Fibroblast of lung (primary cell): ENCODE results near the gene AGBL4. TPM values are rescaled to one million over a fixed set of nuclear protein-coding genes. Genes with fewer than 3 reads are reported as not detected.

Source experiments
- DNase-seq, 2 donors: peaks; one replicate each; pipeline versions ENCODE4 v3.0.0 to v3.0.0-alpha.2; 2010; ENCODE audit warnings: low read depth in 2 of 2
- H2AFZ ChIP-seq: 2 replicates; pipeline ENCODE4 v1.5.1; 2012; ENCODE audit warnings: low read length, control low read depth, inconsistent platforms
- H3K27ac ChIP-seq: 2 replicates; pipeline ENCODE4 v1.5.1; 2011; ENCODE audit warnings: low read length, control low read depth; ENCODE audit not compliant: insufficient read depth
- H3K27me3 ChIP-seq: 2 replicates; pipeline ENCODE4 v1.5.1; 2011; ENCODE audit warnings: mild to moderate bottlenecking, low read length; ENCODE audit not compliant: control insufficient read depth, insufficient read depth
- H3K36me3 ChIP-seq: 2 replicates; pipeline ENCODE4 v1.5.1; 2011; ENCODE audit warnings: low read length; ENCODE audit not compliant: control insufficient read depth, insufficient read depth
- H3K4me1 ChIP-seq: 2 replicates; pipeline ENCODE4 v1.5.1; 2011; ENCODE audit warnings: low read length; ENCODE audit not compliant: control insufficient read depth, insufficient read depth; ENCODE audit errors: extremely low read depth
- H3K4me2 ChIP-seq: 2 replicates; pipeline ENCODE4 v1.5.1; 2011; ENCODE audit warnings: low read length, control low read depth; ENCODE audit not compliant: insufficient read depth; ENCODE audit errors: extremely low read depth
- H3K4me3 ChIP-seq, 4 experiments: fragments of 200-600 bp in 1 of 4; sonication (generic) in 1 of 4; replicated peaks in 1 of 4; 2 replicates each; pipeline ENCODE4 v1.5.1; 2011 to 2016; ENCODE audit warnings: low read length in 4 of 4, low read depth in 3 of 4, mild to moderate bottlenecking in 3 of 4, control low read depth in 2 of 4, inconsistent platforms in 1 of 4, mixed read lengths in 1 of 4; ENCODE audit not compliant: insufficient read depth in 1 of 4; ENCODE audit errors: control extremely low read depth in 1 of 4
- H3K79me2 ChIP-seq: 2 replicates; pipeline ENCODE4 v1.5.1; 2012; ENCODE audit warnings: mild to moderate bottlenecking, low read length, inconsistent platforms; ENCODE audit not compliant: control insufficient read depth, insufficient read depth
- H3K9ac ChIP-seq: 2 replicates; pipeline ENCODE4 v1.5.1; 2011; ENCODE audit warnings: mild to moderate bottlenecking, low read length, control low read depth; ENCODE audit not compliant: insufficient read depth
- H3K9me3 ChIP-seq: 2 replicates; pipeline ENCODE4 v1.5.1; 2012; ENCODE audit warnings: low read depth, low read length; ENCODE audit not compliant: control insufficient read depth, insufficient read depth
- H4K20me1 ChIP-seq: 2 replicates; pipeline ENCODE4 v1.5.1; 2011; ENCODE audit warnings: low read length; ENCODE audit not compliant: control insufficient read depth, insufficient read depth; ENCODE audit errors: extremely low read depth
- CTCF ChIP-seq, 2 donors: IDR thresholded peaks in 1 of 2; conservative IDR thresholded peaks in 1 of 2; 1 replicate in 1 of 2; 2 replicates in 1 of 2; pipeline ENCODE4 v1.5.1; 2011 to 2012; ENCODE audit warnings: low read length in 2 of 2, control low read depth in 1 of 2, inconsistent platforms in 1 of 2, low read depth in 1 of 2, mild to moderate bottlenecking in 1 of 2
- EZH2 ChIP-seq: IDR thresholded peaks from 2 replicates; pipeline ENCODE4 v1.5.1; 2012; ENCODE audit warnings: low read length, control low read depth, mild to moderate bottlenecking; ENCODE audit errors: missing control alignments
- polyA plus RNA-seq, 2 donors: library from polyadenylated mRNA; depleted of rRNA in 1 of 2; stranded (reverse) in 1 of 2; unstranded in 1 of 2; fragments of >200 nt; gene quantifications; 2 replicates each; pipeline ENCODE4 v1.2.1, GENCODE V29; 2011 to 2012; ENCODE audit warnings: missing spikeins in 1 of 2
- total RNA-seq: library from RNA; depleted of rRNA; stranded (reverse); fragments of >200 nt; gene quantifications from 2 replicates; pipeline ENCODE4 v1.2.1, GENCODE V29; 2014

AGBL4 gene
- total and polyA plus RNA-seq, 2 donors (not counting 1 experiment from before 2014, with no cell fraction given), result not detected

- no peak for TF ChIP-seq EZH2
- TF ChIP-seq CTCF (conservative IDR thresholded peaks at IDR 0.05 in 1 of 2, IDR thresholded peaks at IDR 0.05 in 1 of 2; ENCODE audit: low read depth in 1 of 2, low read length in 2 of 2), result no peak
- Histone ChIP-seq H4K20me1 (no peaks in the 10 kb centered on the region), H2AFZ (no peak overlapping the region), H3K9me3 (no peaks in the 10 kb centered on the region), H3K79me2 (no peaks in the 10 kb centered on the region), H3K9ac (no peak overlapping the region), H3K4me2 (no peak overlapping the region), H3K4me3 (no peak overlapping the region), H3K36me3 (no peaks in the 10 kb centered on the region), H3K4me1 (no peaks in the 10 kb centered on the region), H3K27me3 (no peaks in the 10 kb centered on the region), H3K27ac (no peak overlapping the region)
- no peak for DNase-seq
Observed at GRCh38 chr1:48665708-48666407, 1357.9 kb downstream of the AGBL4 start.

DNA sequence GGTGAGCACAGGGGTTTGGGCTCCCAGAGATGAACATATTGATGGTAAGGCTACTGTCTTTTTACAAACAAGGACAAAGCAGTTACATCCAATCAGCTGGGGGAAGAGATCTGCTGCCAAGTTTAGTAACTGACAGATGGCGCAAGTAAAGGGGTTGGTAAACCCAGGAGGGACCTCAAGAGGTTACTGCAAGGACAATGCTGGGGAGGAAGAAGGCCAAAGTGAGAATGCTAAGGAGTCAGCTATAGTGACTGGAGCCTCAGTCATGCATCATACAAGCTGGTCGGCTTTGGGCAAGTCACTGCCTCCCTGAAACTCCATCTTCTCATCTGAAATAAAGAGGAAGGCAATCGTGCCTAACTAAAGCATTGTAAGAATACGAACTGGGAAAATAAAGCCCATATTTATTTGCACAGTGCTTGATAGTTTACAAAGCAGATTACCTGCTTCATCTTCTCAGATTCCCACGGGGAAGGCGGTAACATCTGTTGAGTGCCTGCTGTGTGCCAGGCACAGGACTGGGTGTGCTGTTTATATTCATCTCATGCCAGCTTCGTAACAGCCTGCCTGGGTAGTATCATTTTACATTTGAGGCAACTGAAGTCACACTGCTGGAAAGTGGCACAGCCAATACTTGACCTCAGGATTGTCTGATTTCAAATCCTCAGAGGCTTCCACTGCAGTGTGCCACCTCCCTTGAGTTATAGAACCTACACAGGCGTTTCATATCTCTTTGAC is 1361.9 kb downstream of the AGBL4 start:
- no peak for DNase-seq
- no peaks in the 10 kb centered on the region for H3K4me1 ChIP-seq

More for the DNA sequence above, 1361.9 kb downstream of the AGBL4 start:
- Histone ChIP-seq H3K9ac (no peak overlapping the region), H3K79me2 (no peaks in the 10 kb centered on the region), H3K4me2 (no peak overlapping the region), H3K27ac (no peak overlapping the region), H2AFZ (no peak overlapping the region), H3K36me3 (no peaks in the 10 kb centered on the region), H3K27me3 (no peaks in the 10 kb centered on the region), H4K20me1 (no peaks in the 10 kb centered on the region), H3K9me3 (no peaks in the 10 kb centered on the region), H3K4me3 (no peak overlapping the region)
- TF ChIP-seq EZH2 (no peak), CTCF (conservative IDR thresholded peaks at IDR 0.05 in 1 of 2, IDR thresholded peaks at IDR 0.05 in 1 of 2; ENCODE audit: low read depth in 1 of 2, low read length in 2 of 2) (no peak)
